GM19452 (cell line): ENCODE data around the gene NDRG2.
"Not testable (repeated sequence)": the region's sequence is repeated elsewhere in the genome, so short reads cannot be mapped to it uniquely, and the experiment has no call there.

Source experiments
- ATAC-seq: cut with Tn5 transposase; IDR thresholded peaks from one replicate; pipeline ENCODE4 v1.9.1; 2021; ENCODE audit not compliant: unreplicated experiment

The NDRG2 gene

GRCh38 chr14:21056520-21057163 is 31.8 kb upstream of the NDRG2 start:
- no peak for ATAC-seq

GRCh38 chr14:21055432-21056117 is 30.7 kb upstream of the NDRG2 start:
- ATAC-seq, result no peak

- ATAC-seq, result no peak
Observed at GRCh38 chr14:21054768-21055145, 29.9 kb upstream of the NDRG2 start.

GRCh38 chr14:21054123-21054767 is 29.4 kb upstream of the NDRG2 start:
- ATAC-seq, result no peak

GRCh38 chr14:21053184-21054122 is 28.6 kb upstream of the NDRG2 start:
- no peak for ATAC-seq

GRCh38 chr14:21050597-21050996 is 25.7 kb upstream of the NDRG2 start:
- no peak for ATAC-seq

- ATAC-seq, result no peak
Observed at GRCh38 chr14:21049271-21049673, 24.4 kb upstream of the NDRG2 start.

GRCh38 chr14:21048638-21049037 is 23.8 kb upstream of the NDRG2 start:
- ATAC-seq, result no peak

GRCh38 chr14:21047378-21047781 is 22.5 kb upstream of the NDRG2 start:
- ATAC-seq, result no peak

GRCh38 chr14:21043974-21044618 is 19.2 kb upstream of the NDRG2 start:
- no peak for ATAC-seq

GRCh38 chr14:21043387-21043973 is 18.6 kb upstream of the NDRG2 start:
- no peak for ATAC-seq

GRCh38 chr14:21042918-21043317 is 18.1 kb upstream of the NDRG2 start:
- no peak for ATAC-seq

- ATAC-seq, result no peak
Observed at GRCh38 chr14:21041676-21042433, 17.0 kb upstream of the NDRG2 start, which contains the start of gene RNASE7. RNASE7 (plus strand) TSS chr14:21042362; CDS start chr14:21042993, 631 bp downstream.

- ATAC-seq, result not testable (repeated sequence)
Observed at GRCh38 chr14:21040941-21041340, 16.1 kb upstream of the NDRG2 start.

GRCh38 chr14:21040370-21040925 is 15.6 kb upstream of the NDRG2 start:
- ATAC-seq, result no peak

GRCh38 chr14:21039585-21040369 is 14.9 kb upstream of the NDRG2 start:
- no peak for ATAC-seq

- no peak for ATAC-seq
Observed at GRCh38 chr14:21038441-21039422, 13.9 kb upstream of the NDRG2 start.
